22Rv1 (cell line): Measurements from ENCODE around the gene UCKL1.

ENCODE experiments used
- ZFX ChIP-seq: fragments of 450-650 bp; IDR thresholded peaks from 2 replicates; pipeline ENCODE4 v1.6.1; 2017; ENCODE audit warnings: antibody characterized with exemption, borderline replicate concordance
- TF ChIP-seq, protein P1 (sequence below): fragments of 450-650 bp; IDR thresholded peaks from 2 replicates; pipeline ENCODE4 v1.5.1; 2017; ENCODE audit warnings: mild to moderate bottlenecking

DNA sequence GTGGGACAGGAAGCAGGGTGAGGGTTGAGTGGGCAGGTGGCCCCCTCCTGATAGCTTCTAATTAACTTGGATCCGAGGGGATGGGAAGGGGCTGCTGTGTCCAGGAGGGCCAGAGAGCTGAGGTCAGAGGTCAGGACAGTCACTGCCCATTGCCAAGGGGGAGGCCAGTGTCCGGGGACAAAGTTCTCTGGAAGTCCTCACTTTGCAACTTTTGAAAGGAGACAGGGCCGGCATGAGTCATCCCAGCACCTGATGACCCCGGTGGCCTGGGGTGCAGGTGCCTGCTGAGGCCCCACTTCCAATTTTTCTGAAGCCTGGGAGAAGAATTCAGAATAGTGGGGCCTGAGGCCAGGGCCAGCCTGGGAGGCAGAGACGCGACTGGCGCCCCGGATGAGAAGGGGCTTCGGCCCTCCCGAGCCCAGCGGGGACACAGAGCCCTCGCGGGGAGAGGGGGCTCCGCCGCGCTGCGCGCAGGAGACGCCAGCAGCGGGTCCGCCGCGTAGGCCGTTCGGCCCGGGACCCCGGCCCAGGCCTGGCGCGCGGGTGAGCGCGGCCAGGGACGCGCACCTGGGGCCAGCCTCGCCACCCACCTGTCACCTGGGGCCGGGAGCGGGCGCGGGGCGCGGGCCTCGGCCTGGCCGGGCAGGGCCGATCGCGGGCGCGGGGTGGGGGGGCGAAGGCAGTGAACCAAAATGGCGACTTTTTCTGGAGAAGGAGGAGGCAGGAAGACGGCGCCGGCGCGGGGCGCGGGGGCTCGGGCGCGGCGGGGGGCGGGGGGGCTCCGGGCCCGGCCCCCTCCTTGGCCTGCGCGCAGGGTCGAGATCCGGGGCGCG, 12.9 kb upstream of the UCKL1 start:
- TF ChIP-seq, protein P1, sequence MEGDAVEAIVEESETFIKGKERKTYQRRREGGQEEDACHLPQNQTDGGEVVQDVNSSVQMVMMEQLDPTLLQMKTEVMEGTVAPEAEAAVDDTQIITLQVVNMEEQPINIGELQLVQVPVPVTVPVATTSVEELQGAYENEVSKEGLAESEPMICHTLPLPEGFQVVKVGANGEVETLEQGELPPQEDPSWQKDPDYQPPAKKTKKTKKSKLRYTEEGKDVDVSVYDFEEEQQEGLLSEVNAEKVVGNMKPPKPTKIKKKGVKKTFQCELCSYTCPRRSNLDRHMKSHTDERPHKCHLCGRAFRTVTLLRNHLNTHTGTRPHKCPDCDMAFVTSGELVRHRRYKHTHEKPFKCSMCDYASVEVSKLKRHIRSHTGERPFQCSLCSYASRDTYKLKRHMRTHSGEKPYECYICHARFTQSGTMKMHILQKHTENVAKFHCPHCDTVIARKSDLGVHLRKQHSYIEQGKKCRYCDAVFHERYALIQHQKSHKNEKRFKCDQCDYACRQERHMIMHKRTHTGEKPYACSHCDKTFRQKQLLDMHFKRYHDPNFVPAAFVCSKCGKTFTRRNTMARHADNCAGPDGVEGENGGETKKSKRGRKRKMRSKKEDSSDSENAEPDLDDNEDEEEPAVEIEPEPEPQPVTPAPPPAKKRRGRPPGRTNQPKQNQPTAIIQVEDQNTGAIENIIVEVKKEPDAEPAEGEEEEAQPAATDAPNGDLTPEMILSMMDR = no peak
- TF ChIP-seq ZFX = no peak
